ENCODE data around the gene WDR82. TPM values are rescaled to one million over a fixed set of nuclear protein-coding genes. Genes with fewer than 3 reads are reported as not detected.

Gene WDR82
- total and polyA plus RNA-seq, 2 of the 4 experiments (the other 2 are of a cell fraction): 38.1 to 68.1 TPM

DNA sequence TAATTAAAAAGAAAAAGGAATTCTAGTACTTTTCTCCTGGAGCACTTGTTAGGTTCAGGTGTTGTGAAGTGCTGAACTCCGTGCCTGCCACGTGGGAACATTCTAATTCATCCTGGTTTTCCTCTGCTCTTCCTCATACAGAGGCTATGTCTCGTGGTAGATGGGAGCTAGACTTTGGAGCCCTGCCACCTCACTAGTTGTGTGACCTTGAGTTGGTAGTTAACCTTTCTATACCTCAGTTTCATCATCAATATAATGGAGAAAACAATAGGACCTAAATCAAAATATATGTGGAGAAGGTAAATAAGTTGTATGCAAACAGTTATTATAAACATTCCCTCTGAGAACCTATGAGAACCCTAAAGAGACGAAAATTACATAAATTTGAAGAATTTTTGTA, 69.9 kb downstream of the WDR82 start:
- Histone ChIP-seq H4K20me1 (ENCODE audit: insufficient read depth, low read length) (no peaks in the 10 kb centered on the region; the same call in 1 of the 2 replicates), H3K9ac (ENCODE audit: low read depth, low read length) (no peak overlapping the region), H4K91ac (ENCODE audit: insufficient read depth, low read depth, low read length) (no peak overlapping the region), H3K14ac (replicated peaks; ENCODE audit: low read depth, low read length) (no peak overlapping the region), H3K79me1 (ENCODE audit: low read depth in 1 of 2, low read length in 2 of 2) (peaks cover 14 to 28% of the 10 kb centered on the region in 2 experiments; a peak in 2 of 4 replicates), H3K4ac (ENCODE audit: low read depth, low read length) (no peak overlapping the region), H2BK120ac (ENCODE audit: low read depth, low read length) (no peak overlapping the region), H3K18ac (ENCODE audit: low read depth, low read length) (no peak overlapping the region), H3K27ac (ENCODE audit: insufficient read depth, low read length) (no peak overlapping the region), H2BK5ac (ENCODE audit: low read depth, low read length, poor library complexity, severe bottlenecking) (no peak overlapping the region), H4K5ac (ENCODE audit: low read depth, low read length) (no peak overlapping the region), H2AK9ac (replicated peaks; ENCODE audit: low read depth, low read length, poor library complexity) (no peak overlapping the region), H4K8ac (ENCODE audit: low read depth in 2 of 2, low read length in 2 of 2) (no peak overlapping the region), H2BK20ac (ENCODE audit: low read depth, low read length) (no peak overlapping the region), H3K56ac (ENCODE audit: extremely low read depth, insufficient read depth, low read length) (no peak overlapping the region), H3K4me2 (ENCODE audit: low read depth, low read length) (no peak overlapping the region), H3K27me3 (ENCODE audit: control insufficient read depth, insufficient read depth, low read length) (no peaks in the 10 kb centered on the region), H3K4me3 (ENCODE audit: insufficient read depth, low read depth, low read length) (no peak overlapping the region), H2AFZ (replicated peaks; ENCODE audit: low read length, poor library complexity) (no peak overlapping the region), H2BK15ac (ENCODE audit: low read depth, low read length) (no peak overlapping the region), H3K4me1 (ENCODE audit: control insufficient read depth, insufficient read depth, low read length) (peaks cover 2% of the 10 kb centered on the region; the same call in 1 of the 2 replicates), H3K9me3 (ENCODE audit: control insufficient read depth, insufficient read depth, low read length) (no peaks in the 10 kb centered on the region), H2AK5ac (ENCODE audit: low read depth, low read length) (no peak overlapping the region), H3K23ac (ENCODE audit: low read depth, low read length) (no peak overlapping the region), H3K9me1 (ENCODE audit: insufficient read depth, low read length) (peaks cover 4% of the 10 kb centered on the region; the same call in 1 of the 2 replicates), H3K36me3 (ENCODE audit: control insufficient read depth, insufficient read depth, low read length) (peaks cover 76% of the 10 kb centered on the region)
- TF ChIP-seq SMC3 (IDR thresholded peaks at IDR 0.05; ENCODE audit: low read depth, low read length): no peak
- no peak for TF ChIP-seq CTCF (conservative IDR thresholded peaks at IDR 0.05; ENCODE audit: low read depth, low read length)
- TF ChIP-seq CHD1 (IDR thresholded peaks at IDR 0.05; ENCODE audit: low read depth, low read length): no peak
- no peak for TF ChIP-seq MAFK (IDR thresholded peaks at IDR 0.05; ENCODE audit: low read depth, low read length)
- TF ChIP-seq, protein P1, sequence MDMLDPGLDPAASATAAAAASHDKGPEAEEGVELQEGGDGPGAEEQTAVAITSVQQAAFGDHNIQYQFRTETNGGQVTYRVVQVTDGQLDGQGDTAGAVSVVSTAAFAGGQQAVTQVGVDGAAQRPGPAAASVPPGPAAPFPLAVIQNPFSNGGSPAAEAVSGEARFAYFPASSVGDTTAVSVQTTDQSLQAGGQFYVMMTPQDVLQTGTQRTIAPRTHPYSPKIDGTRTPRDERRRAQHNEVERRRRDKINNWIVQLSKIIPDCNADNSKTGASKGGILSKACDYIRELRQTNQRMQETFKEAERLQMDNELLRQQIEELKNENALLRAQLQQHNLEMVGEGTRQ (IDR thresholded peaks at IDR 0.05; ENCODE audit: low read depth, low read length): no peak
- no TSS peak for BruUV-seq (replicated peaks)
- DNase-seq (no peak), ATAC-seq (ENCODE audit: low read depth) (no peak)
- intact Hi-C loops (cut with micrococcal nuclease) (no loop called here), dilution Hi-C loops (cut with HindIII; ENCODE audit: low sequenced_read_pairs, unreplicated experiment) (no loop called here), in situ Hi-C loops (cut with MboI; ENCODE audit: low sequenced_read_pairs) (no loop called here)
- no CpG with 5 or more reads among the region's 4 CpGs for WGBS, 2 experiments (ENCODE audit: extremely low coverage in 2 of 2, insufficient read length in 1 of 2)
- POLR2A ChIA-PET (ENCODE audit: unreplicated experiment): no interaction called here
- CTCF ChIA-PET: no interaction called here

All from IMR-90 (cell line).